H1 (cell line): ENCODE results near the gene PEX5L.

Source experiments
- CTCF ChIP-seq, 3 experiments: IDR thresholded peaks; 1 replicate in 2 of 3; 2 replicates in 1 of 3; pipeline versions ENCODE4 v1.5.1 to v1.6.1; 2011; ENCODE audit warnings: low read length in 3 of 3, mild to moderate bottlenecking in 3 of 3, inconsistent platforms in 2 of 3, low read depth in 1 of 3, moderate library complexity in 1 of 3; ENCODE audit not compliant: insufficient read depth in 1 of 3; ENCODE audit errors: control extremely low read depth in 1 of 3
- EZH2 ChIP-seq: fragments of 200-600 bp; sonication (generic); IDR thresholded peaks from 2 replicates; pipeline ENCODE4 v1.7.1; 2012; ENCODE audit warnings: low read depth, mild to moderate bottlenecking, moderate library complexity, low read length, inconsistent platforms; ENCODE audit not compliant: severe bottlenecking
- HDAC2 ChIP-seq, 2 experiments: fragments of 300-600 bp in 1 of 2; sonication (generic) in 1 of 2; IDR thresholded peaks; 2 replicates each; pipeline ENCODE4 v1.6.1; 2011 to 2012; ENCODE audit warnings: low read depth in 2 of 2, low read length in 2 of 2, mild to moderate bottlenecking in 2 of 2, moderate library complexity in 2 of 2, borderline replicate concordance in 1 of 2, inconsistent platforms in 1 of 2
- HDAC6 ChIP-seq: IDR thresholded peaks from one replicate; pipeline ENCODE4 v1.7.1; 2012; ENCODE audit warnings: low read depth, mild to moderate bottlenecking, inconsistent platforms, low read length, moderate library complexity
- PHF8 ChIP-seq: fragments of 200-600 bp; sonication (generic); conservative IDR thresholded peaks from 2 replicates; pipeline ENCODE4 v1.7.1; 2012; ENCODE audit warnings: low read depth, mild to moderate bottlenecking, inconsistent platforms, low read length, moderate library complexity
- POLR2A ChIP-seq, 2 experiments: IDR thresholded peaks; 1 replicate in 1 of 2; 2 replicates in 1 of 2; pipeline ENCODE4 v1.6.1; 2011; ENCODE audit warnings: low read depth in 2 of 2, low read length in 2 of 2, mild to moderate bottlenecking in 2 of 2; ENCODE audit errors: control extremely low read depth in 1 of 2
- POLR2AphosphoS5 ChIP-seq: IDR thresholded peaks from 2 replicates; pipeline ENCODE4 v1.6.1; 2011; ENCODE audit warnings: low read depth, low read length
- TAF7 ChIP-seq: optimal IDR thresholded peaks from 2 replicates; pipeline ENCODE3; 2011; ENCODE audit warnings: low read depth, mild to moderate bottlenecking, inconsistent platforms, low read length, moderate library complexity, borderline replicate concordance
- YY1 ChIP-seq: IDR thresholded peaks from 2 replicates; pipeline ENCODE4 v1.6.1; 2011; ENCODE audit warnings: low read depth, mild to moderate bottlenecking, low read length

GRCh38 chr3:180011927-180012326 lies 24.8 kb downstream of the PEX5L start:
- TF ChIP-seq POLR2A (IDR thresholded peaks at IDR 0.05; ENCODE audit: control extremely low read depth in 1 of 2, low read depth in 2 of 2, low read length in 2 of 2) (no peak), CTCF (IDR thresholded peaks at IDR 0.05; ENCODE audit: control extremely low read depth in 1 of 3, insufficient read depth in 1 of 3, low read depth in 1 of 3, low read length in 3 of 3) (no peak), EZH2 (no peak), HDAC6 (no peak), PHF8 (no peak), POLR2AphosphoS5 (no peak), YY1 (no peak), HDAC2 (IDR thresholded peaks at IDR 0.05; ENCODE audit: borderline replicate concordance in 1 of 2, low read depth in 2 of 2, low read length in 2 of 2) (no peak), TAF7 (no peak)
